Type B pancreatic cell (in vitro differentiated cells): ENCODE measurements around the gene FAM193A. TPM values are rescaled to one million over a fixed set of nuclear protein-coding genes. Genes with fewer than 3 reads are reported as not detected.

ENCODE experiments used
- DNase-seq: peaks from one replicate; pipeline ENCODE4 v3.0.0; 2021; ENCODE audit warnings: mixed read lengths; ENCODE audit not compliant: unreplicated experiment; ENCODE audit errors: extremely low spot score
- H3K27ac Mint-ChIP-seq: 2 replicates; pipeline ENCODE4 v1.8.0; 2021; ENCODE audit warnings: mild to moderate bottlenecking, mixed read lengths
- H3K27me3 Mint-ChIP-seq: 2 replicates; pipeline ENCODE4 v1.8.0; 2021; ENCODE audit warnings: mixed read lengths
- H3K36me3 Mint-ChIP-seq: 2 replicates; pipeline ENCODE4 v1.8.0; 2021; ENCODE audit warnings: mixed read lengths
- H3K4me1 Mint-ChIP-seq: one replicate; pipeline ENCODE4 v1.8.0; 2021; ENCODE audit warnings: mixed read lengths; ENCODE audit not compliant: unreplicated experiment
- H3K4me3 Mint-ChIP-seq: 2 replicates; pipeline ENCODE4 v1.8.0; 2021; ENCODE audit warnings: mild to moderate bottlenecking, mixed read lengths
- H3K9me3 Mint-ChIP-seq: 2 replicates; pipeline ENCODE4 v1.8.0; 2021; ENCODE audit warnings: mixed read lengths
- CTCF ChIP-seq: fragments of 200-600 bp; sonication (generic); conservative IDR thresholded peaks from 2 replicates; pipeline ENCODE4 v1.5.0; 2021; ENCODE audit warnings: antibody characterized with exemption, mild to moderate bottlenecking
- total RNA-seq: library from RNA; stranded (reverse); gene quantifications from 2 replicates; pipeline ENCODE4 v1.2.1, GENCODE V29; 2021; ENCODE audit warnings: low replicate concordance

FAM193A gene
- total RNA-seq, 1 donor from 2014 or later = 37.1 TPM

GRCh38 chr4:2742081-2742822, 205.8 kb downstream of the FAM193A start:
- peaks cover 6% of the 10 kb centered on the region for H3K9me3 Mint-ChIP-seq
- no peak for DNase-seq
- H3K4me3 Mint-ChIP-seq = no peak overlapping the region
- H3K4me1 Mint-ChIP-seq = no peaks in the 10 kb centered on the region
- no peak overlapping the region for H3K27ac Mint-ChIP-seq
- no peaks in the 10 kb centered on the region for H3K27me3 Mint-ChIP-seq
- H3K36me3 Mint-ChIP-seq = peaks cover 17% of the 10 kb centered on the region
- TF ChIP-seq CTCF = no peak

GRCh38 chr4:2742823-2743517, 206.5 kb downstream of the FAM193A start:
- TF ChIP-seq CTCF = no peak
- Mint-ChIP-seq H3K9me3 (peaks cover 6% of the 10 kb centered on the region), H3K27ac (peak overlapping the region; percentile 76), H3K27me3 (no peaks in the 10 kb centered on the region), H3K36me3 (peaks cover 21% of the 10 kb centered on the region), H3K4me1 (no peaks in the 10 kb centered on the region), H3K4me3 (no peak overlapping the region)
- DNase-seq = no peak

GRCh38 chr4:2743518-2744445, 207.3 kb downstream of the FAM193A start:
- Mint-ChIP-seq H3K27me3 (no peaks in the 10 kb centered on the region), H3K4me1 (no peaks in the 10 kb centered on the region), H3K36me3 (peaks cover 16% of the 10 kb centered on the region), H3K9me3 (no peaks in the 10 kb centered on the region), H3K4me3 (no peak overlapping the region), H3K27ac (peak overlapping the region; percentile 76)
- no peak for DNase-seq
- TF ChIP-seq CTCF = no peak

GRCh38 chr4:2744576-2745270, 208.3 kb downstream of the FAM193A start:
- H3K4me3 Mint-ChIP-seq = no peak overlapping the region
- H3K27ac Mint-ChIP-seq = peak overlapping the region; percentile 57

More at GRCh38 chr4:2744576-2745270, 208.3 kb downstream of the FAM193A start:
- Mint-ChIP-seq H3K27me3 (no peaks in the 10 kb centered on the region), H3K4me1 (no peaks in the 10 kb centered on the region), H3K9me3 (no peaks in the 10 kb centered on the region), H3K36me3 (peaks cover 16% of the 10 kb centered on the region)
- no peak for DNase-seq
- no peak for TF ChIP-seq CTCF
